HG03520 (cell line): Measurements from ENCODE around the gene LMOD1.

ENCODE experiments used
- ATAC-seq: cut with Tn5 transposase; IDR thresholded peaks from one replicate; pipeline ENCODE4 v1.9.1; 2021; ENCODE audit warnings: mild to moderate bottlenecking, moderate library complexity; ENCODE audit not compliant: unreplicated experiment

LMOD1 gene

DNA sequence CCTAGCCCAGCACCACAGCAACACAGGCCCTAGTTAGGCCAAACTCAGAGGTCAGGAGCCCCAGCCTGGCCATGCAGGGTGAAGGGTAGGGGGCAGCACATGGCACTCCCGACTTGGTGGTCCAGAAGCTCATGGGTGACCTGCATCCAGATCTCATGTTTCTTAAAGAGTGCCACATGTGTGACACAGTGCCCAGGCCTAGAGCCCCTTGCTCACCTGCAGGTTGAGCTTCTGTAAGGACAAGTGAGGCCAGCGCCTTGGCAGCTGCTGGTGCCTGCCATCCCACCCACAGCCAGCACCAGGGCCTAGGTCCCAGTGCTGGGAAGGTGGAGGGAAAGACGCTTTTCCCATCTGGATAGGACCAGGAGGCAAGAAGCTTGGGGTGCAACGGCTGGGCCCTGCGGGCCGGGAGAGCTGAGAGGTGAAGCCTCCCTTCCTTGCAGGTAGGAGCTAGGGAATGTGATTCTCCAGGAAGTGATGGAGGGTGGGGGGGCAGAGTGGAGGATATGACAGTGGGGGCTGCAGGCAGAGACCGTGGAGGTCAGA lies 51.2 kb downstream of the LMOD1 start:
- no peak for ATAC-seq

DNA sequence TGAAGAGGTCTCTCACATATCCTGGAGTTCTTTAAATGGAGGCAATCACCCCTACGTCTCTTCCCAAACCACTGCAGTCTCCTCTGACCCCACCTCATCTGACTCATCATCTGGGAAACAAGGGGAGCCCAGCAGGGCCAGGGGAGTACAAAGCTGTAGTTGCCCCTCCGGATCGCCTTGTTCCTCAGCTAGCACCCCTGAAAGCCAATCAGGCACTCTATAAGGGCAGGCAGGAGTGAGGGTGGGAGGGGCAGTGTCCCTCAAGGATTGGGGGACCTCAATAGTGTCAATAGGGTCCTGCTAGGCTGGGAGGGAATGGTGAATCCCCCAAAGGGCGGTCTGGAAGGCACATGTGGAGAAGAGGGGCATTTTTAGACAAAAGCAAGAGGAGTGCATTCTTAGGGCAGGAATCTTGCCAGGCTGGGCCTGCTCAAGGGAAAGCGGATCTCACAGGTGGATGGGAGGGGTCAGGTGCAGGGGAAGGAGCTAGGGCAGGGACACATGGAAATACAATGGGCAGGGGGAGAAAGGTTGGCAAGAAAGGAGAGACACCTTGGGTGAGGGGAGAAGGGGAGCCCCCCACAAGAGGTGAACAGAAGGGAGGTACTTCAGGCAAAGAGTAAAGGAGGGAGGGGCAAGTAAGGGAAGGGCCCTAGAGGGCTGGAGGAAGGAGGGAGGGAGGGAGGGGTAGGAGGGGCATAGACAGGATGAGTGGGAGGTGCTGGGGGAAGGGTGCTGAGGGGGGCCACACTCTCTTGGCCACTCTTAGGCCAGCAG lies 51.8 kb downstream of the LMOD1 start:
- no peak for ATAC-seq

DNA sequence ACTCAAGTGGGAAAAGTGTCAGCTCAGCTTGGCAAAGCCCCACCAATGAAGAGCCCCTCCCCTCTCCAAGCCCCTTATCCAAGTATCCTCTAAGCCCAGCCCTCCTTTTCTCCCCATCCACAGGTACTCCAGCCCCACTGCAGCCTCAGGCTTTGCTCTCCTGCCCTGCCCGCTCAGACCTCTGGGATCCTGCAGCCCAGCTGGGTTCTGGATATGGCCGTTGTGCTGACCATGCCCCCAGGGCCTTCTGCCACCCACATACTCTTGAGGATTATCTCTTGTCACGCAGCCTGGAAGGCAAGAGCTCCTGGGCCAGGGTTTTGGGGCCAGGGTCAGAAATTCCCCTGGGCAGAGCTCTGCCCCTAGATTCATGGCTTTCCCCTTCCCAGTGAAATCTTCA lies 52.9 kb downstream of the LMOD1 start:
- no peak for ATAC-seq

- ATAC-seq = no peak
Observed at GRCh38 chr1:201892211-201892610, 54.1 kb downstream of the LMOD1 start.

GRCh38 chr1:201891451-201892045 lies 54.8 kb downstream of the LMOD1 start:
- no peak for ATAC-seq

GRCh38 chr1:201890806-201891450 lies 55.4 kb downstream of the LMOD1 start:
- ATAC-seq = no peak

- no peak for ATAC-seq
Observed at GRCh38 chr1:201890223-201890622, 56.1 kb downstream of the LMOD1 start.

DNA sequence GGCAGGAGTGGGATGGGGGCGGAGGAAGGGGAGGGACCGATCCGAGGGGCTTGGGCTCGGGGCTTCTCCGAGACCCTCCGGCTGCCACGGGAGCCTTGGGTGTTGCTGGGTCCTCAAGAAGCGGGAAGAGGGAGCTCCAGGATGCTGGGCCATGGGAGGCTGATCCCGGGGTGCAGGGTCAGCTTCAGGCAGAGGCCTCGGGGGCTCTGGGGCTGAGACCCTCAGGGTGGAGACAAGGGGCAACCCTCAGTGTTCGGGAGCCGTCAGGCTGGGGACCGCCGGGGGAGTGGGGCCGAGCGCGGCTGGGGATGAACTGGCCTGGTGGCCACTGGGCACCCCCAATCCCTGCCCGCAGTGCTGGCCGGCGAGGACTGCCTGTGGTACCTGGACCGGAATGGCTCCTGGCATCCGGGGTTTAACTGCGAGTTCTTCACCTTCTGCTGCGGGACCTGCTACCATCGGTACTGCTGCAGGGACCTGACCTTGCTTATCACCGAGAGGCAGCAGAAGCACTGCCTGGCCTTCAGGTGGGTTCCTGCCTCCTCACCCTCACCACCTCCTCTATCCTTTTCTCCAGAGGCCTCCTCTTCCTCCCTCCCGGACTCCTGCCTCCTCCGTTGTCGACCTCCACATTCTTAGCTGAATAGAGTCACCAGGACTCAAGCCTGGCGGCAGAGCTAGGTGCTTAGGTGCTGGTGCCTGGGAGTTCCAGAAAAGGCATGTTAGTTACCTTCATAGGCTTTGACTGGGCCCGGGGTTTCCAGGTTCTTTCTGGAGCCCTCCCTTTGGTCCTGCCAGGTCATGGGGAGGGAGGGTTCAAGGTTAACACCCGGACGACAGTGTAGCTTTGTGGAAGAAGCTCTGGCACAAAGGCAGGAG lies 57.0 kb downstream of the LMOD1 start:
- ATAC-seq = no peak

GRCh38 chr1:201888282-201889089 lies 57.9 kb downstream of the LMOD1 start, which contains the start of gene SHISA4:
Gene SHISA4, plus strand, starts transcription at chr1:201888898. Its CDS starts 97 bp downstream, at chr1:201888995.
- ATAC-seq = no peak

GRCh38 chr1:201887116-201887866 lies 59.1 kb downstream of the LMOD1 start:
- ATAC-seq = no peak

- ATAC-seq = no peak
Observed at GRCh38 chr1:201886103-201886885, 60.1 kb downstream of the LMOD1 start.

DNA sequence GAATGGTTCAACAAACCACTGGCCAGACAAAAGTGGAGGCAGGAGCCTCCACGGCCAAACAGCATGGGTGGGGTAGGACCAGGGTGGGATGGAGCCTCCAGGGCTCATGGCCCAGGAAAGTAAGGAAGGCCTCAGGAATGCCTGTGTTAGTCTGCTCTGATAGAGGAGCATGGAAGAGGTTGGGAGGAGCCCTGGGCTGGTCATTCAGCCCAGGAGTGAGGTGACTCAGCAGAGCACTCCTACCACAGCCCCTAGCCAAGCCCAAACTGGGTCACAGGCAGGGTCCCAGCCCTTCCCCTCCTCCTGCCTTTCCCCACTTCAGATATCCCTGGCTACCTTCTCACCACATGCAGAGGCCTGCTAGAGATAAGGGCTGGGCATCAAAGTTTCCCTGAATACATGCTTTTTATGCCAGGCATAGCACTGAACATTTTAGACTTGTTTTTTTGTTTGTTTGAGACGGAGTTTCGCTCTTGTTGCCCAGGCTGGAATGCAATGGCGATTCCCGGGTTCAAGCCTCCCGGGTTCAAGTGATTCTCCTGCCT lies 60.7 kb downstream of the LMOD1 start:
- no peak for ATAC-seq

- ATAC-seq = no peak
Observed at GRCh38 chr1:201884425-201884824, 61.9 kb downstream of the LMOD1 start.

- ATAC-seq = no peak
Observed at GRCh38 chr1:201883786-201884185, 62.6 kb downstream of the LMOD1 start.

- ATAC-seq = no peak
Observed at GRCh38 chr1:201883266-201883665, 63.1 kb downstream of the LMOD1 start.

- peak; percentile 48 for ATAC-seq
Observed at GRCh38 chr1:201882665-201883132, 63.6 kb downstream of the LMOD1 start.

DNA sequence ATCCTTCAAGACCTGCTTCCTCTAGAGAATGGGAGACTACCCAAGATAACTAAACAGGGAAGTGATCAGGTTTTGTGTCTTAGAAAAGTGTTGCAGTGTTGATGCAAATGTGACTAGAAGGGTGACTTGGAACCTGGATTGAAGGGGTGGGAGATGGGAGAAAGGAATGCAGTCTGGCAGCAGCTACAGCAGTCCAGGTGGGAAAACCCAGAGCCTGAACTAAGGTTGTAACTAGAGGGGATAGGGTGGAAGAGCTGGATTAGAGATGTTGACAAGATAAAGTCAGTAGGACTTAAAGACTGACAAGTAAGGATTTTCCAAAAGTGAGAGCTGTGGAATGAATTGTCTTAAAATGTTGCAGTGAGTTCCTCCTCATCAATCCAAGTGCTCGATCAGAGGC lies 64.7 kb downstream of the LMOD1 start:
- ATAC-seq = no peak
